ENCODE data around the gene PIP5K1A.

The PIP5K1A gene

GRCh38 chr1:151287767-151288500, 89.6 kb downstream of the PIP5K1A start:
- peaks cover 59 to 67% of the 10 kb centered on the region in 2 donors for H3K36me3 ChIP-seq (ENCODE audit: control insufficient read depth in 2 of 2, insufficient read depth in 2 of 2, low read length in 2 of 2)
- H3K27ac ChIP-seq (ENCODE audit: low read depth in 2 of 2, low read length in 2 of 2): no peak overlapping the region
- H3K4me1 ChIP-seq (ENCODE audit: control insufficient read depth in 2 of 2, insufficient read depth in 2 of 2, low read length in 2 of 2): peaks cover 8 to 13% of the 10 kb centered on the region in 2 donors
- no peaks in the 10 kb centered on the region for H3K9me3 ChIP-seq (ENCODE audit: control insufficient read depth in 2 of 2, low read length in 2 of 2)
- H3K9ac ChIP-seq (ENCODE audit: low read depth in 1 of 2, low read length in 2 of 2): no peak overlapping the region
- H3K27me3 ChIP-seq (ENCODE audit: control insufficient read depth in 2 of 2, insufficient read depth in 2 of 2, low read length in 2 of 2): no peaks in the 10 kb centered on the region
- no peak overlapping the region for H3K4me3 ChIP-seq (ENCODE audit: low read length in 2 of 2)

GRCh38 chr1:151288502-151288901, 90.2 kb downstream of the PIP5K1A start:
- Histone ChIP-seq H3K9me3 (ENCODE audit: control insufficient read depth in 2 of 2, low read length in 2 of 2) (no peaks in the 10 kb centered on the region), H3K27me3 (ENCODE audit: control insufficient read depth in 2 of 2, insufficient read depth in 2 of 2, low read length in 2 of 2) (no peaks in the 10 kb centered on the region), H3K27ac (ENCODE audit: low read depth in 2 of 2, low read length in 2 of 2) (no peak overlapping the region), H3K36me3 (ENCODE audit: control insufficient read depth in 2 of 2, insufficient read depth in 2 of 2, low read length in 2 of 2) (peaks cover 64 to 73% of the 10 kb centered on the region in 2 donors), H3K4me3 (ENCODE audit: low read length in 2 of 2) (no peak overlapping the region), H3K9ac (ENCODE audit: low read depth in 1 of 2, low read length in 2 of 2) (no peak overlapping the region), H3K4me1 (ENCODE audit: control insufficient read depth in 2 of 2, insufficient read depth in 2 of 2, low read length in 2 of 2) (peaks cover 7 to 8% of the 10 kb centered on the region in 2 donors)

GRCh38 chr1:151289080-151289935, 91.0 kb downstream of the PIP5K1A start:
- no peak overlapping the region for H3K4me3 ChIP-seq (ENCODE audit: low read length in 2 of 2)
- H3K27me3 ChIP-seq (ENCODE audit: control insufficient read depth in 2 of 2, insufficient read depth in 2 of 2, low read length in 2 of 2): no peaks in the 10 kb centered on the region
- H3K4me1 ChIP-seq (ENCODE audit: control insufficient read depth in 2 of 2, insufficient read depth in 2 of 2, low read length in 2 of 2): no peaks in the 10 kb centered on the region
- H3K27ac ChIP-seq (ENCODE audit: low read depth in 2 of 2, low read length in 2 of 2): no peak overlapping the region
- H3K9me3 ChIP-seq (ENCODE audit: control insufficient read depth in 2 of 2, low read length in 2 of 2): no peaks in the 10 kb centered on the region
- peaks cover 72 to 81% of the 10 kb centered on the region in 2 donors for H3K36me3 ChIP-seq (ENCODE audit: control insufficient read depth in 2 of 2, insufficient read depth in 2 of 2, low read length in 2 of 2)
- H3K9ac ChIP-seq (ENCODE audit: low read depth in 1 of 2, low read length in 2 of 2): no peak overlapping the region

- Histone ChIP-seq H3K9ac (ENCODE audit: low read depth in 1 of 2, low read length in 2 of 2) (no peak overlapping the region), H3K27me3 (ENCODE audit: control insufficient read depth in 2 of 2, insufficient read depth in 2 of 2, low read length in 2 of 2) (no peaks in the 10 kb centered on the region), H3K27ac (ENCODE audit: low read depth in 2 of 2, low read length in 2 of 2) (no peak overlapping the region), H3K9me3 (ENCODE audit: control insufficient read depth in 2 of 2, low read length in 2 of 2) (no peaks in the 10 kb centered on the region), H3K4me1 (ENCODE audit: control insufficient read depth in 2 of 2, insufficient read depth in 2 of 2, low read length in 2 of 2) (no peaks in the 10 kb centered on the region), H3K4me3 (ENCODE audit: low read length in 2 of 2) (no peak overlapping the region), H3K36me3 (ENCODE audit: control insufficient read depth in 2 of 2, insufficient read depth in 2 of 2, low read length in 2 of 2) (peaks cover 76 to 89% of the 10 kb centered on the region in 2 donors)
Observed at GRCh38 chr1:151289991-151290708, 91.8 kb downstream of the PIP5K1A start.

- peaks cover 82 to 95% of the 10 kb centered on the region in 2 donors for H3K36me3 ChIP-seq (ENCODE audit: control insufficient read depth in 2 of 2, insufficient read depth in 2 of 2, low read length in 2 of 2)
- no peak overlapping the region for H3K4me3 ChIP-seq (ENCODE audit: low read length in 2 of 2)
- no peaks in the 10 kb centered on the region for H3K27me3 ChIP-seq (ENCODE audit: control insufficient read depth in 2 of 2, insufficient read depth in 2 of 2, low read length in 2 of 2)
- H3K9me3 ChIP-seq (ENCODE audit: control insufficient read depth in 2 of 2, low read length in 2 of 2): no peaks in the 10 kb centered on the region
- no peak overlapping the region for H3K9ac ChIP-seq (ENCODE audit: low read depth in 1 of 2, low read length in 2 of 2)
- no peak overlapping the region for H3K27ac ChIP-seq (ENCODE audit: low read depth in 2 of 2, low read length in 2 of 2)
- no peaks in the 10 kb centered on the region for H3K4me1 ChIP-seq (ENCODE audit: control insufficient read depth in 2 of 2, insufficient read depth in 2 of 2, low read length in 2 of 2)
Observed at GRCh38 chr1:151290709-151291303, 92.5 kb downstream of the PIP5K1A start.

GRCh38 chr1:151292207-151293030, 94.1 kb downstream of the PIP5K1A start:
- Histone ChIP-seq H3K36me3 (ENCODE audit: control insufficient read depth in 2 of 2, insufficient read depth in 2 of 2, low read length in 2 of 2) (peaks cover 74 to 91% of the 10 kb centered on the region in 2 donors), H3K9ac (ENCODE audit: low read depth in 1 of 2, low read length in 2 of 2) (no peak overlapping the region)

GRCh38 chr1:151293093-151293492, 94.7 kb downstream of the PIP5K1A start:
- peaks cover 73 to 89% of the 10 kb centered on the region in 2 donors for H3K36me3 ChIP-seq (ENCODE audit: control insufficient read depth in 2 of 2, insufficient read depth in 2 of 2, low read length in 2 of 2)
- H3K4me3 ChIP-seq (ENCODE audit: low read length in 2 of 2): no peak overlapping the region
- no peaks in the 10 kb centered on the region for H3K9me3 ChIP-seq (ENCODE audit: control insufficient read depth in 2 of 2, low read length in 2 of 2)
- H3K27ac ChIP-seq (ENCODE audit: low read depth in 2 of 2, low read length in 2 of 2): no peak overlapping the region
- no peaks in the 10 kb centered on the region for H3K27me3 ChIP-seq (ENCODE audit: control insufficient read depth in 2 of 2, insufficient read depth in 2 of 2, low read length in 2 of 2)
- H3K9ac ChIP-seq (ENCODE audit: low read depth in 1 of 2, low read length in 2 of 2): no peak overlapping the region
- no peaks in the 10 kb centered on the region for H3K4me1 ChIP-seq (ENCODE audit: control insufficient read depth in 2 of 2, insufficient read depth in 2 of 2, low read length in 2 of 2)

More at GRCh38 chr1:151292207-151293030, 94.1 kb downstream of the PIP5K1A start:
- Histone ChIP-seq H3K4me1 (ENCODE audit: control insufficient read depth in 2 of 2, insufficient read depth in 2 of 2, low read length in 2 of 2) (no peaks in the 10 kb centered on the region), H3K4me3 (ENCODE audit: low read length in 2 of 2) (no peak overlapping the region), H3K9me3 (ENCODE audit: control insufficient read depth in 2 of 2, low read length in 2 of 2) (no peaks in the 10 kb centered on the region), H3K27me3 (ENCODE audit: control insufficient read depth in 2 of 2, insufficient read depth in 2 of 2, low read length in 2 of 2) (no peaks in the 10 kb centered on the region), H3K27ac (ENCODE audit: low read depth in 2 of 2, low read length in 2 of 2) (no peak overlapping the region)

GRCh38 chr1:151294742-151295462, 96.5 kb downstream of the PIP5K1A start:
- H3K9me3 ChIP-seq (ENCODE audit: control insufficient read depth in 2 of 2, low read length in 2 of 2): no peaks in the 10 kb centered on the region
- H3K4me3 ChIP-seq (ENCODE audit: low read length in 2 of 2): no peak overlapping the region
- H3K27ac ChIP-seq (ENCODE audit: low read depth in 2 of 2, low read length in 2 of 2): no peak overlapping the region
- H3K36me3 ChIP-seq (ENCODE audit: control insufficient read depth in 2 of 2, insufficient read depth in 2 of 2, low read length in 2 of 2): peaks cover 70 to 90% of the 10 kb centered on the region in 2 donors
- no peaks in the 10 kb centered on the region for H3K27me3 ChIP-seq (ENCODE audit: control insufficient read depth in 2 of 2, insufficient read depth in 2 of 2, low read length in 2 of 2)
- no peak overlapping the region for H3K9ac ChIP-seq (ENCODE audit: low read depth in 1 of 2, low read length in 2 of 2)
- H3K4me1 ChIP-seq (ENCODE audit: control insufficient read depth in 2 of 2, insufficient read depth in 2 of 2, low read length in 2 of 2): no peaks in the 10 kb centered on the region

All from mucosa of rectum (tissue), 2 donors.